Endothelial cell of umbilical vein (primary cell): ENCODE results near the gene LAMC1. TPM values are rescaled to one million over a fixed set of nuclear protein-coding genes. Genes with fewer than 3 reads are reported as not detected.

Experiments used
- BruUV-seq: library from RNA; stranded (reverse); fragments of 400-500 nt; replicated peaks from 2 replicates; lab custom pipeline; 2021; lab: Mats Ljungman, UMichigan
- CTCF ChIA-PET: fragments of 300-600, 350-600 bp; sonication (Branson Sonifier 250); formaldehyde crosslinking; loops from one replicate; lab custom pipeline; 2021; ENCODE audit warnings: antibody characterized with exemption, inconsistent platforms; lab: Charles Lee
- POLR2A ChIA-PET: fragments of 300-600, 350-600 bp; sonication (Branson Sonifier 250); formaldehyde crosslinking; loops from one replicate; lab custom pipeline; 2021; ENCODE audit warnings: antibody characterized with exemption, inconsistent platforms; lab: Charles Lee
- DNase-seq: peaks from one replicate; pipeline ENCODE4 v3.0.0-alpha.2; 2011; ENCODE audit warnings: low read depth, low spot score
- FAIRE-seq: peaks from 2 replicates; lab custom pipeline; 2011; peaks lifted over from hg19 to GRCh38; lab: Jason Lieb, UNC
- H2AFZ ChIP-seq: 2 replicates; pipeline ENCODE4 v1.6.0; 2012; ENCODE audit warnings: low read depth, low read length, control low read depth, inconsistent platforms
- H3K27ac ChIP-seq: 2 replicates; pipeline ENCODE4 v1.5.1; 2011; ENCODE audit warnings: low read depth, mild to moderate bottlenecking, control low read depth, low read length, moderate library complexity; ENCODE audit not compliant: insufficient read depth
- H3K27me3 ChIP-seq, 2 experiments: 2 replicates each; pipeline versions ENCODE4 v1.6.0 to v1.6.1; 2011; ENCODE audit warnings: low read length in 2 of 2, mixed read lengths in 1 of 2; ENCODE audit not compliant: control insufficient read depth in 2 of 2, insufficient read depth in 2 of 2
- H3K36me3 ChIP-seq, 2 experiments: 2 replicates in 1 of 2; 3 replicates in 1 of 2; pipeline ENCODE4 v1.5.1; 2011; ENCODE audit warnings: low read length in 2 of 2, mild to moderate bottlenecking in 1 of 2, moderate library complexity in 1 of 2; ENCODE audit not compliant: control insufficient read depth in 2 of 2, insufficient read depth in 2 of 2; ENCODE audit errors: extremely low read depth in 1 of 2
- H3K4me1 ChIP-seq: 3 replicates; pipeline ENCODE4 v1.5.1; 2011; ENCODE audit warnings: mild to moderate bottlenecking, low read length; ENCODE audit not compliant: control insufficient read depth, insufficient read depth; ENCODE audit errors: extremely low read depth
- H3K4me2 ChIP-seq: 2 replicates; pipeline ENCODE4 v1.6.1; 2011; ENCODE audit warnings: low read length, control low read depth, mixed read lengths; ENCODE audit not compliant: insufficient read depth
- H3K4me3 ChIP-seq, 3 experiments: fragments of 200-600 bp in 1 of 3; sonication (generic), shearing (Covaris generic) in 1 of 3; replicated peaks in 1 of 3; 2 replicates each; pipeline ENCODE4 v1.5.1; 2011 to 2016; ENCODE audit warnings: control low read depth in 3 of 3, low read length in 3 of 3, mild to moderate bottlenecking in 2 of 3, inconsistent platforms in 1 of 3, low read depth in 1 of 3, moderate library complexity in 1 of 3; ENCODE audit not compliant: insufficient read depth in 1 of 3
- H3K79me2 ChIP-seq: 2 replicates; pipeline ENCODE4 v1.6.0; 2012; ENCODE audit warnings: low read length, inconsistent platforms; ENCODE audit not compliant: control insufficient read depth, insufficient read depth
- H3K9ac ChIP-seq: replicated peaks from 2 replicates; pipeline ENCODE3; 2011; ENCODE audit warnings: low read length, control low read depth; ENCODE audit not compliant: insufficient read depth; ENCODE audit errors: extremely low read depth
- H3K9me1 ChIP-seq: replicated peaks from 3 replicates; pipeline ENCODE4 v1.6.0; 2011; ENCODE audit warnings: mild to moderate bottlenecking, low read length; ENCODE audit not compliant: control insufficient read depth, insufficient read depth; ENCODE audit errors: extremely low read depth
- H3K9me3 ChIP-seq: replicated peaks from 2 replicates; pipeline ENCODE4 v1.5.1; 2012; ENCODE audit warnings: low read length, inconsistent platforms; ENCODE audit not compliant: control insufficient read depth, insufficient read depth
- H4K20me1 ChIP-seq: replicated peaks from 2 replicates; pipeline ENCODE3; 2011; ENCODE audit warnings: mild to moderate bottlenecking, low read length; ENCODE audit not compliant: control insufficient read depth, insufficient read depth; ENCODE audit errors: extremely low read depth
- EZH2 ChIP-seq: IDR thresholded peaks from 2 replicates; pipeline ENCODE4 v1.6.1; 2012; ENCODE audit warnings: borderline replicate concordance, low read depth, mild to moderate bottlenecking, moderate library complexity, low read length, inconsistent platforms; ENCODE audit not compliant: severe bottlenecking
- FOS ChIP-seq: IDR thresholded peaks from 2 replicates; pipeline ENCODE4 v1.6.1; 2011; ENCODE audit warnings: mild to moderate bottlenecking, low read length, moderate library complexity, borderline replicate concordance; ENCODE audit not compliant: insufficient read depth
- GATA2 ChIP-seq: IDR thresholded peaks from 2 replicates; pipeline ENCODE4 v1.7.0; 2011; ENCODE audit warnings: low read depth, mild to moderate bottlenecking, moderate library complexity, mixed read lengths, low read length; ENCODE audit not compliant: insufficient read length, insufficient read depth
- JUN ChIP-seq: IDR thresholded peaks from 2 replicates; pipeline ENCODE4 v1.6.1; 2011; ENCODE audit warnings: borderline replicate concordance, low read depth; ENCODE audit not compliant: insufficient read length, insufficient read depth
- MYC ChIP-seq: IDR thresholded peaks from one replicate; pipeline ENCODE4 v1.6.1; 2011; ENCODE audit warnings: mild to moderate bottlenecking, low read depth, low read length
- POLR2A ChIP-seq: IDR thresholded peaks from 2 replicates; pipeline ENCODE4 v1.6.1; 2012; ENCODE audit warnings: low read depth, mild to moderate bottlenecking, control low read depth, low read length
- POLR2AphosphoS5 ChIP-seq: IDR thresholded peaks from 2 replicates; pipeline ENCODE4 v1.6.1; 2012; ENCODE audit warnings: low read depth, mild to moderate bottlenecking, control low read depth, low read length, moderate library complexity; ENCODE audit not compliant: insufficient read depth
- dilution Hi-C: fragments of 300-500 bp; cut with MboI; formaldehyde crosslinking; loops from one replicate; pipeline ENCODE4 v1.15.0; 2019; ENCODE audit warnings: low sequenced_read_pairs; ENCODE audit not compliant: extremely low pct_ligation_motif_present
- intact Hi-C: fragments of 100-400 bp; cut with micrococcal nuclease; formaldehyde crosslinking; loops from one replicate; pipeline ENCODE4 v1.10.0; 2022
- polyA plus RNA-seq, 4 experiments: library from polyadenylated mRNA; depleted of rRNA in 3 of 4; stranded (reverse) in 3 of 4; unstranded in 1 of 4; fragments of >200 nt; gene quantifications; 2 replicates each; pipeline versions ENCODE4 v1.2.1 to v1.2.3, GENCODE V29; 2011 to 2012; ENCODE audit warnings: missing spikeins in 1 of 4
- total RNA-seq: library from RNA; stranded (reverse); gene quantifications from 2 replicates; pipeline ENCODE4 v1.2.3, GENCODE V29; 2021
- TF ChIP-seq, protein P1 (sequence below), 2 donors: IDR thresholded peaks; 1 replicate in 1 of 2; 2 replicates in 1 of 2; pipeline ENCODE4 v1.5.1; 2011; ENCODE audit warnings: low read length in 2 of 2, mild to moderate bottlenecking in 2 of 2, moderate library complexity in 2 of 2, control low read depth in 1 of 2, inconsistent platforms in 1 of 2, low read depth in 1 of 2; ENCODE audit not compliant: insufficient read depth in 1 of 2; ENCODE audit errors: extremely low read depth in 1 of 2
- TF ChIP-seq, protein P2 (sequence below): IDR thresholded peaks from 2 replicates; pipeline ENCODE4 v1.6.1; 2011; ENCODE audit not compliant: insufficient read depth, insufficient read length

Gene LAMC1
- total and polyA plus RNA-seq, 2 donors (not counting 3 experiments of a cell fraction or from before 2014, with no cell fraction given) = 92.5 to 216 TPM

DNA sequence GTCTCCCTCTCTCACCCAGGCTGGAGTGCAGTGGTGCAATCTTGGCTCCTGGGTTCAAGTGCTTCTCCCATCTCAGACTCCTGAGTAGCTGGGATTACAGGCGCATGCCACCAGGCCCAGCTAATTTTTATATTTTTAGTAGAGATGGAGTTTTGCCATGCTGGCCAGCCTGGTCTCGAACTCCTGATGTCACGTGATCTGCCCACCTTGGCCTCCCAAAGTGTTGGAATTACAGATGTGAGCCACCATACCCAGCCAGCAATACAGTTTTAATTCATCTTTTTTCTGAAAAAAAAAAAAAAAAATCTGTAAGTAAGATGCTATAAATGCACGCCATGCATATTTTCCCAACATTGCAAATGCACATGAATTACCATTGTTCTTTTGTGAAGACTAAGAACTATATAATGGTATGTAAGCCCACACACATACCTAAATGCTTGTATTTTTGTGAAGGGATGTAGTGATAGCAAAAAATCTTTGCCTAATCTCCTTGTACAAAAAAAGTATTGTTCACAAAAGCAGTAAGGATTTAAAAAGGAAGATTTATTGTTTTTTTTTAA lies 170.8 kb downstream of the LAMC1 start:
- no peaks in the 10 kb centered on the region for H3K36me3 ChIP-seq
- H3K27ac ChIP-seq = no peak overlapping the region
- CTCF ChIA-PET = interaction anchor here (1.1 to 2.2 kb wide), 2 partner anchors 16 to 41 kb away, joined by 3 to 10 read pairs; no protein-coding TSS in a partner anchor
- intact Hi-C loops = no loop called here
- TF ChIP-seq POLR2AphosphoS5 = no peak
- TF ChIP-seq, protein P1, sequence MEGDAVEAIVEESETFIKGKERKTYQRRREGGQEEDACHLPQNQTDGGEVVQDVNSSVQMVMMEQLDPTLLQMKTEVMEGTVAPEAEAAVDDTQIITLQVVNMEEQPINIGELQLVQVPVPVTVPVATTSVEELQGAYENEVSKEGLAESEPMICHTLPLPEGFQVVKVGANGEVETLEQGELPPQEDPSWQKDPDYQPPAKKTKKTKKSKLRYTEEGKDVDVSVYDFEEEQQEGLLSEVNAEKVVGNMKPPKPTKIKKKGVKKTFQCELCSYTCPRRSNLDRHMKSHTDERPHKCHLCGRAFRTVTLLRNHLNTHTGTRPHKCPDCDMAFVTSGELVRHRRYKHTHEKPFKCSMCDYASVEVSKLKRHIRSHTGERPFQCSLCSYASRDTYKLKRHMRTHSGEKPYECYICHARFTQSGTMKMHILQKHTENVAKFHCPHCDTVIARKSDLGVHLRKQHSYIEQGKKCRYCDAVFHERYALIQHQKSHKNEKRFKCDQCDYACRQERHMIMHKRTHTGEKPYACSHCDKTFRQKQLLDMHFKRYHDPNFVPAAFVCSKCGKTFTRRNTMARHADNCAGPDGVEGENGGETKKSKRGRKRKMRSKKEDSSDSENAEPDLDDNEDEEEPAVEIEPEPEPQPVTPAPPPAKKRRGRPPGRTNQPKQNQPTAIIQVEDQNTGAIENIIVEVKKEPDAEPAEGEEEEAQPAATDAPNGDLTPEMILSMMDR (IDR thresholded peaks at IDR 0.05; ENCODE audit: extremely low read depth in 1 of 2, insufficient read depth in 1 of 2, low read depth in 1 of 2, low read length in 2 of 2) = no peak
- TF ChIP-seq POLR2A = no peak
- no peak for TF ChIP-seq EZH2
- no peak for TF ChIP-seq MYC
- no peak for TF ChIP-seq JUN
- no peak for TF ChIP-seq GATA2
- TF ChIP-seq, protein P2, sequence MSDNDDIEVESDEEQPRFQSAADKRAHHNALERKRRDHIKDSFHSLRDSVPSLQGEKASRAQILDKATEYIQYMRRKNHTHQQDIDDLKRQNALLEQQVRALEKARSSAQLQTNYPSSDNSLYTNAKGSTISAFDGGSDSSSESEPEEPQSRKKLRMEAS = no peak
- no peak for TF ChIP-seq FOS
- no peaks in the 10 kb centered on the region for H3K9me3 ChIP-seq
- no peaks in the 10 kb centered on the region for H3K79me2 ChIP-seq
- peaks cover 12% of the 10 kb centered on the region for H3K4me1 ChIP-seq
- POLR2A ChIA-PET = no interaction called here
- BruUV-seq = no TSS peak
- H3K4me2 ChIP-seq = no peak overlapping the region
- dilution Hi-C loops = no loop called here
- H3K9me1 ChIP-seq = no peaks in the 10 kb centered on the region
- H2AFZ ChIP-seq = no peak overlapping the region
- no peak overlapping the region for H3K9ac ChIP-seq
- H3K4me3 ChIP-seq = no peak overlapping the region
- FAIRE-seq (no peak), DNase-seq (no peak)
- H3K27me3 ChIP-seq = no peaks in the 10 kb centered on the region
- no peaks in the 10 kb centered on the region for H4K20me1 ChIP-seq
